Measurements from ENCODE around the gene SDHAF2. TPM values are rescaled to one million over a fixed set of nuclear protein-coding genes. Genes with fewer than 3 reads are reported as not detected.

The SDHAF2 gene
- total RNA-seq, 1 experiment from 2014 or later = 90.4 TPM

GRCh38 chr11:61495801-61496601, 66.1 kb downstream of the SDHAF2 start:
- ATAC-seq (no peak), DNase-seq (no peak)
- Histone ChIP-seq H3K9me2 (replicated peaks; ENCODE audit: low read length) (no peaks in the 10 kb centered on the region), H3K36me3 (ENCODE audit: low read depth, low read length) (no peaks in the 10 kb centered on the region), H3K9ac (ENCODE audit: low read length) (no peak overlapping the region), H3K79me2 (ENCODE audit: low read length) (no peaks in the 10 kb centered on the region), H3K27me3 (ENCODE audit: low read length) (no peaks in the 10 kb centered on the region), H3K9me3 (ENCODE audit: low read length) (no peaks in the 10 kb centered on the region), H3K4me2 (ENCODE audit: low read length) (no peak overlapping the region), H3K4me3 (ENCODE audit: low read length) (no peak overlapping the region), H3K27ac (ENCODE audit: low read length) (no peak overlapping the region), H2AFZ (ENCODE audit: low read length) (no peak overlapping the region), H4K20me1 (ENCODE audit: low read length) (no peaks in the 10 kb centered on the region), H3F3A (ENCODE audit: low read length, unreplicated experiment) (no peaks in the 10 kb centered on the region), H3K4me1 (ENCODE audit: insufficient read depth, low read length) (no peaks in the 10 kb centered on the region)
- ChIA-PET POLR2A (ENCODE audit: unreplicated experiment) (no interaction called here), CTCF (no interaction called here)
- intact Hi-C loops (cut with micrococcal nuclease) = no loop called here
- TF ChIP-seq EZH2 (IDR thresholded peaks at IDR 0.05; ENCODE audit: low read length, unreplicated experiment) (no peak), CTCF (conservative IDR thresholded peaks at IDR 0.05; ENCODE audit: low read depth, low read length) (no peak), EZH2phosphoT487 (IDR thresholded peaks at IDR 0.05; ENCODE audit: borderline replicate concordance, low read length) (no peak)
- no TSS peak for BruUV-seq (replicated peaks)

Other genes with a start within 250 kb of the SDHAF2 start
- gene PGA3, start 226.6 kb upstream of the SDHAF2 start, total RNA-seq (2014; rRNA removed) = not detected in 2 replicates
- gene PGA4, start 207.8 kb upstream of the SDHAF2 start, total RNA-seq (2014; rRNA removed) = not detected in 2 replicates
- not detected in 2 replicates for gene PGA5, start 188.9 kb upstream of the SDHAF2 start, total RNA-seq (2014; rRNA removed)
- 0.15 and 0.35 TPM in 2 replicates for gene VWCE, start 134.8 kb upstream of the SDHAF2 start, total RNA-seq (2014; rRNA removed)
- 450 and 451 TPM in 2 replicates for gene DDB1, start 97.0 kb upstream of the SDHAF2 start, total RNA-seq (2014; rRNA removed)
- 56.9 and 88.5 TPM in 2 replicates for gene TKFC, start 96.9 kb upstream of the SDHAF2 start, total RNA-seq (2014; rRNA removed)
- gene CYB561A3, start 68.2 kb upstream of the SDHAF2 start, total RNA-seq (2014; rRNA removed) = 51.2 and 58.2 TPM in 2 replicates
- gene TMEM138, start 67.8 kb upstream of the SDHAF2 start, total RNA-seq (2014; rRNA removed) = 39.8 and 40.7 TPM in 2 replicates
- 19.3 and 23.2 TPM in 2 replicates for gene TMEM216, start 37.5 kb upstream of the SDHAF2 start, total RNA-seq (2014; rRNA removed)
- gene CPSF7, start 149 bp upstream of the SDHAF2 start, total RNA-seq (2014; rRNA removed) = 51.1 and 55.3 TPM in 2 replicates
- 0.55 TPM in 1 of 2 replicates, not detected in the other for gene LRRC10B, start 78.6 kb downstream of the SDHAF2 start, total RNA-seq (2014; rRNA removed)
- gene SYT7, start 151.0 kb downstream of the SDHAF2 start, total RNA-seq (2014; rRNA removed) = 21.5 and 23.2 TPM in 2 replicates

Data from PC-3 (cell line).